ENCODE data around the gene ATXN7L2. TPM values are rescaled to one million over a fixed set of nuclear protein-coding genes. Genes with fewer than 3 reads are reported as not detected.
A peak's percentile ranks its signal among the peaks of the same experiment; 100 is the strongest.

The ATXN7L2 gene
- total and polyA plus RNA-seq, 2 of the 8 experiments (the other 6 are each of a cell fraction or from before 2014, with no cell fraction given), result 8.1 to 9.3 TPM

- TF ChIP-seq, protein P1, sequence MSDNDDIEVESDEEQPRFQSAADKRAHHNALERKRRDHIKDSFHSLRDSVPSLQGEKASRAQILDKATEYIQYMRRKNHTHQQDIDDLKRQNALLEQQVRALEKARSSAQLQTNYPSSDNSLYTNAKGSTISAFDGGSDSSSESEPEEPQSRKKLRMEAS (IDR thresholded peaks at IDR 0.05), result peak; percentile 74
- TF ChIP-seq RAD21 (IDR thresholded peaks at IDR 0.05 in 1 of 2, conservative IDR thresholded peaks at IDR 0.05 in 1 of 2; ENCODE audit: low read depth in 2 of 2, low read length in 2 of 2), result peak; percentile 21 to 45; a peak in 1 of 4 replicates
Measured at GRCh38 chr1:109478806-109479205, 4.9 kb upstream of the ATXN7L2 start (continued).
